ENCODE measurements around the gene PLPPR5.
"Not testable (repeated sequence)": the region's sequence is repeated elsewhere in the genome, so short reads cannot be mapped to it uniquely, and the experiment has no call there.

PLPPR5 gene

GRCh38 chr1:99004861-99005442, at the start of gene PLPPR5:
PLPPR5 (minus strand) TSS chr1:99004861; CDS start chr1:99004671, 190 bp downstream.
- peak within 1 kb of the TSS; percentile 85 for H3K4me3 ChIP-seq (ENCODE audit: low read length)
- peak within 1 kb of the TSS; percentile 61; the same call in 1 of the 2 replicates for H3K9ac ChIP-seq (ENCODE audit: low read depth, low read length)
- H3K27ac ChIP-seq (ENCODE audit: low read length): no peak within 1 kb of the TSS
- no peaks in the 10 kb centered on the region for H3K9me3 ChIP-seq (ENCODE audit: insufficient read depth, low read depth, low read length)
- H3K36me3 ChIP-seq (ENCODE audit: insufficient read depth, low read depth, low read length): no peaks in the 10 kb centered on the region
- peaks cover 7% of the 10 kb centered on the region; the same call in 1 of the 2 replicates for H3K4me1 ChIP-seq (ENCODE audit: insufficient read depth, low read length)
- peaks cover 48% of the 10 kb centered on the region for H3K27me3 ChIP-seq (ENCODE audit: insufficient read depth, low read length)

- Histone ChIP-seq H3K36me3 (ENCODE audit: insufficient read depth, low read depth, low read length) (no peaks in the 10 kb centered on the region), H3K27me3 (ENCODE audit: insufficient read depth, low read length) (no peaks in the 10 kb centered on the region), H3K4me1 (ENCODE audit: insufficient read depth, low read length) (no peaks in the 10 kb centered on the region), H3K27ac (ENCODE audit: low read length) (no peak overlapping the region), H3K4me3 (ENCODE audit: low read length) (no peak overlapping the region), H3K9me3 (ENCODE audit: insufficient read depth, low read depth, low read length) (no peaks in the 10 kb centered on the region), H3K9ac (ENCODE audit: low read depth, low read length) (no peak overlapping the region)
Observed at GRCh38 chr1:99051611-99052283, 47.1 kb upstream of the PLPPR5 start.

- no peak overlapping the region for H3K9ac ChIP-seq (ENCODE audit: low read depth, low read length)
- H3K9me3 ChIP-seq (ENCODE audit: insufficient read depth, low read depth, low read length): no peaks in the 10 kb centered on the region
- no peak overlapping the region for H3K4me3 ChIP-seq (ENCODE audit: low read length)
- H3K4me1 ChIP-seq (ENCODE audit: insufficient read depth, low read length): no peaks in the 10 kb centered on the region
- H3K36me3 ChIP-seq (ENCODE audit: insufficient read depth, low read depth, low read length): no peaks in the 10 kb centered on the region
- H3K27ac ChIP-seq (ENCODE audit: low read length): no peak overlapping the region
- H3K27me3 ChIP-seq (ENCODE audit: insufficient read depth, low read length): no peaks in the 10 kb centered on the region
Observed at GRCh38 chr1:99049745-99050144, 45.1 kb upstream of the PLPPR5 start.

GRCh38 chr1:99036746-99037145, 32.1 kb upstream of the PLPPR5 start:
- H3K27ac ChIP-seq (ENCODE audit: low read length); H3K27me3 ChIP-seq (ENCODE audit: insufficient read depth, low read length); H3K36me3 ChIP-seq (ENCODE audit: insufficient read depth, low read depth, low read length); H3K9ac ChIP-seq (ENCODE audit: low read depth, low read length); H3K4me3 ChIP-seq (ENCODE audit: low read length); H3K4me1 ChIP-seq (ENCODE audit: insufficient read depth, low read length): not testable (repeated sequence)
- H3K9me3 ChIP-seq (ENCODE audit: insufficient read depth, low read depth, low read length): peaks cover 55% of the 10 kb centered on the region

GRCh38 chr1:99018313-99018712, 13.7 kb upstream of the PLPPR5 start:
- H3K4me3 ChIP-seq (ENCODE audit: low read length): no peak overlapping the region
- H3K4me1 ChIP-seq (ENCODE audit: insufficient read depth, low read length): no peaks in the 10 kb centered on the region
- H3K9ac ChIP-seq (ENCODE audit: low read depth, low read length): no peak overlapping the region
- no peaks in the 10 kb centered on the region for H3K36me3 ChIP-seq (ENCODE audit: insufficient read depth, low read depth, low read length)
- H3K9me3 ChIP-seq (ENCODE audit: insufficient read depth, low read depth, low read length): no peaks in the 10 kb centered on the region
- no peaks in the 10 kb centered on the region for H3K27me3 ChIP-seq (ENCODE audit: insufficient read depth, low read length)
- H3K27ac ChIP-seq (ENCODE audit: low read length): no peak overlapping the region

GRCh38 chr1:99017655-99018054, 13.0 kb upstream of the PLPPR5 start:
- no peak overlapping the region for H3K4me3 ChIP-seq (ENCODE audit: low read length)
- H3K36me3 ChIP-seq (ENCODE audit: insufficient read depth, low read depth, low read length): no peaks in the 10 kb centered on the region
- H3K9ac ChIP-seq (ENCODE audit: low read depth, low read length): no peak overlapping the region

GRCh38 chr1:99010679-99011078, 6.0 kb upstream of the PLPPR5 start:
- H3K4me1 ChIP-seq (ENCODE audit: insufficient read depth, low read length): peaks cover 3% of the 10 kb centered on the region; the same call in 1 of the 2 replicates
- no peak overlapping the region for H3K4me3 ChIP-seq (ENCODE audit: low read length)
- no peak overlapping the region for H3K27ac ChIP-seq (ENCODE audit: low read length)
- H3K9me3 ChIP-seq (ENCODE audit: insufficient read depth, low read depth, low read length): no peaks in the 10 kb centered on the region
- H3K36me3 ChIP-seq (ENCODE audit: insufficient read depth, low read depth, low read length): no peaks in the 10 kb centered on the region
- H3K27me3 ChIP-seq (ENCODE audit: insufficient read depth, low read length): peaks cover 19% of the 10 kb centered on the region
- no peak overlapping the region for H3K9ac ChIP-seq (ENCODE audit: low read depth, low read length)

More at GRCh38 chr1:99017655-99018054, 13.0 kb upstream of the PLPPR5 start:
- H3K4me1 ChIP-seq (ENCODE audit: insufficient read depth, low read length): no peaks in the 10 kb centered on the region
- H3K9me3 ChIP-seq (ENCODE audit: insufficient read depth, low read depth, low read length): no peaks in the 10 kb centered on the region
- H3K27me3 ChIP-seq (ENCODE audit: insufficient read depth, low read length): no peaks in the 10 kb centered on the region
- H3K27ac ChIP-seq (ENCODE audit: low read length): no peak overlapping the region

GRCh38 chr1:99007366-99007765, 2.7 kb upstream of the PLPPR5 start:
- Histone ChIP-seq H3K27ac (ENCODE audit: low read length) (no peak overlapping the region), H3K36me3 (ENCODE audit: insufficient read depth, low read depth, low read length) (no peaks in the 10 kb centered on the region), H3K4me1 (ENCODE audit: insufficient read depth, low read length) (peaks cover 7% of the 10 kb centered on the region; the same call in 1 of the 2 replicates), H3K9me3 (ENCODE audit: insufficient read depth, low read depth, low read length) (no peaks in the 10 kb centered on the region), H3K4me3 (ENCODE audit: low read length) (no peak overlapping the region), H3K27me3 (ENCODE audit: insufficient read depth, low read length) (peaks cover 47% of the 10 kb centered on the region), H3K9ac (ENCODE audit: low read depth, low read length) (no peak overlapping the region)

GRCh38 chr1:99005537-99005942, 879 bp upstream of the PLPPR5 start:
- peaks cover 48% of the 10 kb centered on the region for H3K27me3 ChIP-seq (ENCODE audit: insufficient read depth, low read length)

GRCh38 chr1:99004254-99004860, 304 bp downstream of the PLPPR5 start:
- Histone ChIP-seq H3K4me1 (ENCODE audit: insufficient read depth, low read length) (peaks cover 7% of the 10 kb centered on the region; the same call in 1 of the 2 replicates), H3K9ac (ENCODE audit: low read depth, low read length) (peak overlapping the region; percentile 61; the same call in 1 of the 2 replicates), H3K27me3 (ENCODE audit: insufficient read depth, low read length) (peaks cover 48% of the 10 kb centered on the region), H3K36me3 (ENCODE audit: insufficient read depth, low read depth, low read length) (no peaks in the 10 kb centered on the region), H3K27ac (ENCODE audit: low read length) (no peak overlapping the region), H3K9me3 (ENCODE audit: insufficient read depth, low read depth, low read length) (no peaks in the 10 kb centered on the region), H3K4me3 (ENCODE audit: low read length) (peak overlapping the region; percentile 85)

More at GRCh38 chr1:99005537-99005942, 879 bp upstream of the PLPPR5 start:
- Histone ChIP-seq H3K4me3 (ENCODE audit: low read length) (peak overlapping the region; percentile 85), H3K4me1 (ENCODE audit: insufficient read depth, low read length) (peaks cover 7% of the 10 kb centered on the region; the same call in 1 of the 2 replicates), H3K36me3 (ENCODE audit: insufficient read depth, low read depth, low read length) (no peaks in the 10 kb centered on the region), H3K27ac (ENCODE audit: low read length) (no peak overlapping the region), H3K9me3 (ENCODE audit: insufficient read depth, low read depth, low read length) (no peaks in the 10 kb centered on the region), H3K9ac (ENCODE audit: low read depth, low read length) (no peak overlapping the region)

GRCh38 chr1:99003581-99004253, 944 bp downstream of the PLPPR5 start:
- peaks cover 48% of the 10 kb centered on the region for H3K27me3 ChIP-seq (ENCODE audit: insufficient read depth, low read length)
- no peaks in the 10 kb centered on the region for H3K9me3 ChIP-seq (ENCODE audit: insufficient read depth, low read depth, low read length)
- H3K4me3 ChIP-seq (ENCODE audit: low read length): peak overlapping the region; percentile 85

More at GRCh38 chr1:99003581-99004253, 944 bp downstream of the PLPPR5 start:
- Histone ChIP-seq H3K4me1 (ENCODE audit: insufficient read depth, low read length) (peaks cover 7% of the 10 kb centered on the region; the same call in 1 of the 2 replicates), H3K27ac (ENCODE audit: low read length) (no peak overlapping the region), H3K36me3 (ENCODE audit: insufficient read depth, low read depth, low read length) (no peaks in the 10 kb centered on the region), H3K9ac (ENCODE audit: low read depth, low read length) (peak overlapping the region; percentile 61; the same call in 1 of the 2 replicates)

All from iPS-20b (cell line).